Measurements from ENCODE around the gene SLC34A3.

The SLC34A3 gene

DNA sequence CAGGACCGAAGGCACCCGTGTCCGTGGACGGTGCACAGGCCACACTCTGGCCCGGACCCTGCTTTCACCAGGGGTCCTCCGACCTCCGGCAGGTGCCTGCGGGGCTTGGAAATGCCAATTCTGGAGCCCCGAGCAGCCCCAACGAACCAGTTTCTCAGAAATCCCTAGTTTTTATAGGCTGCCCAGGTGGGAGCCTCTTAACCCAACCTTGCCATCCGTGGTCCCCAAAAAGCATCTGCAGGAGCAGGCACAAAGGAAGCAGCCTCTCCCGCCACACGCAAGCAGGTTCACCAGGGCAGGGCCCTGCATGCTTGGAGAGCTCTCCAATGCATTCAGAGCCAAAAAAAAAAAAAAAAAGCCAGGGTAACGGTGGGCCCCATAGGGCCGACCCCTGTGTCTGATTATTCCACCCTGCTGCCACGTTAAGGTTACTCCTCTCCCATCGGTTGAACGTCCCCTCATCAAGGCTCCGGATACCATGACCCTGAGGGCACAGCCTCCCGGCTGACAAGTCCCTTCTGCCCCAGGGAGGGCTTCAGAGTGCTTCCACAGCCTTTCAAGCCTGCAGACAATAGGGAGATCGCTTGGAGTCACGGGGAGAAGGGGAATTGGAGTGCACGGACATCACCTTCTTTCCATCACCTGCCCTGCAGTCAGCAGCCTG, 29.4 kb upstream of the SLC34A3 start:
- peak overlapping the region; percentile 57 for H3K4me3 ChIP-seq (ENCODE audit: control insufficient read depth, low read depth, low read length)
- TF ChIP-seq CTCF (IDR thresholded peaks at IDR 0.05; ENCODE audit: control insufficient read depth, insufficient read depth, low read depth, low read length, missing control alignments): no peak
- DNase-seq (ENCODE audit: low read depth): no peak

GRCh38 chr9:137202966-137203365, 27.7 kb upstream of the SLC34A3 start:
- DNase-seq (ENCODE audit: low read depth): no peak
- H3K4me3 ChIP-seq (ENCODE audit: control insufficient read depth, low read depth, low read length): no peak overlapping the region
- no peak for TF ChIP-seq CTCF (IDR thresholded peaks at IDR 0.05; ENCODE audit: control insufficient read depth, insufficient read depth, low read depth, low read length, missing control alignments)

DNA sequence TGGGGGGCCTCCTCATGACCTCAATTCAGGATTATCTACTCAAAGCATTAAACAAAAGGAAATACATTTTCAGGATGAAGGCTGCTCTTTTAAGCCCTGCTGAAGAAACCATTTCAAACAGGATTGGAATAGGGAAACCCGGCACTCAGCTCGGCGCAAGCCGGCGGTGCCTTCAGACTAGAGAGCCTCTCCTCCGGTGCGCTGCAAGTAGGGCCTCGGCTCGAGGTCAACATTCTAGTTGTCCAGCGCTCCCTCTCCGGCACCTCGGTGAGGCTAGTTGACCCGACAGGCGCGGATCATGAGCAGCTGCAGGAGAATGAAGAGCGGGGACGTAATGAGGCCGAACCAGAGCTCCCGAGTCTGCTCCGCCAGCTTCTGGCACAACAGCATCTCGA, 26.0 kb upstream of the SLC34A3 start:
- no peak for TF ChIP-seq CTCF (IDR thresholded peaks at IDR 0.05; ENCODE audit: control insufficient read depth, insufficient read depth, low read depth, low read length, missing control alignments)
- H3K4me3 ChIP-seq (ENCODE audit: control insufficient read depth, low read depth, low read length): peak overlapping the region; percentile 81
- DNase-seq (ENCODE audit: low read depth): no peak

DNA sequence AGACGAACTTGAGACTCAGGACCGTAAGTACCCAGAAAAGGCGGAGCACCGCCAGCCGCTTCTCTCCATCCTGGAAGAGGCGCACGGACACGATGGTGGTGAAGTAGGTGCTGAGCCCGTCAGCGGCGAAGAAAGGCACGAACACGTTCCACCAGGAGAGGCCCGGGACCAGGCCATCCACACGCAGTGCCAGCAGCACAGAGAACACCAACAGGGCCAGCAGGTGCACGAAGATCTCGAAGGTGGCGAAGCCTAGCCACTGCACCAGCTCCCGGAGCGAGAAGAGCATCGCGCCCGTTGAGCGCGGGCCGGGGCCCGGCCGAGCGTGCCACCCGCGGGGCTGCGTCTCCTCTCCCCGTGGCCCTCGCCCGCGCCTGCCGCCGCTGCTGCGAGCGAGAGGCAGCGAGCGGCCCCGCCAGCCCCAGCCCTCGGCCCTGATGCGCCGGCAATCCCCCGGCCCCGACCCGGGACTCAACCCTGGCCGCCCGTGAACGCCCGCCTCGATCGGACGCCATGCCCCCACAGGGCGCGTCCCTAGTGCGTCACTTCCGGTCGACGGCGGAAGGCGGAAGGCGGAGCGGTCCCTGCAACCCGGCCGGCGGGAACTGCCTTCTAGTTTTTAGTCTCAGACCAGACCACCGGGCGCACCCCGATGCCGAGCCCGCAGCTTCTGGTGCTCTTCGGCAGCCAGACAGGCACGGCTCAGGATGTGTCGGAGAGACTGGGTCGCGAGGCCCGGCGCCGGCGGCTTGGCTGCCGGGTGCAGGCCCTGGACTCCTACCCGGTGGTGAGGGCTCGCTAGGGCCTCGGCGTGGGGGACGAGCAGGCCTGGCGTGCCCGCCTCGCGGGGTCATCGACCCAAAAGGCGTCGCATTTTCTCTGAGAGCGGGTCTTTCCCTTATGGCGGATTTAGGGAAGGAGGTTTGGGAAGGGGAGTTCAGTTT, 25.3 kb upstream of the SLC34A3 start, which contains the start of the genes NDOR1 and TMEM203:
Gene NDOR1 (plus strand): TSS at position 575 of the 944 bp plus-strand sequence. CDS start 78 bp downstream, at position 653.
Gene TMEM203 (minus strand): TSS at position 523 of the 944 bp plus-strand sequence. CDS start 234 bp downstream, at position 289.
- no peak for TF ChIP-seq CTCF (IDR thresholded peaks at IDR 0.05; ENCODE audit: control insufficient read depth, insufficient read depth, low read depth, low read length, missing control alignments)
- H3K4me3 ChIP-seq (ENCODE audit: control insufficient read depth, low read depth, low read length): peak within 1 kb of the TSS; percentile 81
- DNase-seq (ENCODE audit: low read depth): no peak

DNA sequence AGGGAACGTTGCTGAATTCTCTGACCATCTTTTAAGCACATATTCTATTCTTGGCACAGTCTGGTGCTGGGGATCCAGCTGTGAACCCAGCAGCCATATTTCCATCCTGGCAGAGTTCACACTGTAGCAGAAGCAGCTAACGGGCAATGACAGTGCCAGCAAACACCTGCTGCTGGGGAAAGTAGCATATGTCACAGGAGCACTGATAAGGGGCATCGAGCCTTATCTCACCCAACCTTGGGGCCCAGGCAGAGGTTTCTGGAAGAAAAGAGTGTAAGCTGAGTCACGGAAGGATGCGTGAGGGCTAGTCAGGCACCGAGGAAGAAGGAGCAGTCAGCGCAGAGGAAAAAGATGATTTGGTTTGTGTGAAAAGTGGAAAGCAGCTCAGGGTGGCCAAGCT, 24.1 kb upstream of the SLC34A3 start:
- peak overlapping the region; percentile 81; the same call in 1 of the 2 replicates for H3K4me3 ChIP-seq (ENCODE audit: control insufficient read depth, low read depth, low read length)
- no peak for DNase-seq (ENCODE audit: low read depth)
- TF ChIP-seq CTCF (IDR thresholded peaks at IDR 0.05; ENCODE audit: control insufficient read depth, insufficient read depth, low read depth, low read length, missing control alignments): no peak

DNA sequence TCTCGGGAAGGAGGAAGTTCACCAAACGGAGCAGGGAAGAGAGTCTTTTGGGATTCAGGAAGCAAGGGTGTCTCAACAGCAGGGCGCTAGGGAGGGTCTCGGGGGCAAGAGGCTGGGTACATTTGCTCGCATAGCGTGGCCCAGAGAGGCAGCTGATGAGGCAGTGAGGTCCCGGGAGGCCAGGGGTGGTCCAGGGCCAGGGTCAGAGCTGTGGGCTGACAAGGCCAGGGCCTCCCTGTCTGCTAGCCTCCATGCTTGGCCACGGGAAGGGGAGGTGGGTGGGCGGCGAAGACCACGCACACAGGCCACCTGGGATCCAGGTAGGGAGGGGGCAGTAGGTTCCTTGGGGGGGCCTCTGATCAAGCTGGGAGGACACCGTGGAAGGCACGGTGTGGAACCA, 19.2 kb upstream of the SLC34A3 start:
- H3K4me3 ChIP-seq (ENCODE audit: control insufficient read depth, low read depth, low read length): no peak overlapping the region
- DNase-seq (ENCODE audit: low read depth): no peak
- TF ChIP-seq CTCF (IDR thresholded peaks at IDR 0.05; ENCODE audit: control insufficient read depth, insufficient read depth, low read depth, low read length, missing control alignments): no peak

All from AG09309 (cell line).